ENCODE results near the gene RABGAP1L.

DNA sequence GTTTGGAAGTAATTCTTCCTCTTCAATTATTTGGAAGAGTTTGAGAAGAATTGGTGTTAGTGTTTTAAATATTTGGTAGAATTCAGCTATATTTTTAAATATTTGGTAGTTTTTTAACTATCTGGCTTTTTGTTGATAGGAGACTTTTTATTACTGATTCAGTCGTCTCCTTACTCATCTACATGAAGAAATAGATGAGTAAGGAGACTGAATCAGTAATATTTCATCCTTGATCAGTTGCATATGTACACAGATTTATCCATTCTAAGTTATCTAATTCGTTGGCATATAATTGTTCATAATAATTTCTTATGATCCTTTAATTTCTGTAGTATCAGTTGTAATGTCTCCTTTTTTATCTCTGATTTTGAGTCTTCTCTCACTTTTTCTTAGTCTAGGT, 512.5 kb downstream of the RABGAP1L start:
- no peak for TF ChIP-seq EZH2 (IDR thresholded peaks at IDR 0.05)
- TF ChIP-seq POLR2AphosphoS5 (IDR thresholded peaks at IDR 0.05; ENCODE audit: borderline replicate concordance, low read depth, low read length) = no peak
- no peak for TF ChIP-seq FOXP2 (optimal IDR thresholded peaks at IDR 0.05; ENCODE audit: control extremely low read depth, extremely low read length, insufficient read depth)
